H9 (cell line): ENCODE measurements around the gene CACNA2D3. TPM values are rescaled to one million over a fixed set of nuclear protein-coding genes. Genes with fewer than 3 reads are reported as not detected.

Experiments used
- DNase-seq: peaks from one replicate; pipeline ENCODE4 v3.0.0-alpha.2; 2017
- H2AFZ ChIP-seq: one replicate; pipeline ENCODE4 v1.6.1; 2013; ENCODE audit warnings: mild to moderate bottlenecking, low read length, control low read depth, moderate library complexity
- H2AK5ac ChIP-seq: 2 replicates; pipeline ENCODE4 v1.6.1; 2013; ENCODE audit warnings: low read length, control low read depth, mixed read lengths; ENCODE audit not compliant: insufficient read length
- H2BK120ac ChIP-seq: one replicate; pipeline ENCODE4 v1.6.1; 2013; ENCODE audit warnings: low read depth, mild to moderate bottlenecking, low read length, control low read depth, inconsistent platforms; ENCODE audit not compliant: poor library complexity, severe bottlenecking
- H2BK12ac ChIP-seq: 2 replicates; pipeline ENCODE4 v1.6.1; 2013; ENCODE audit warnings: low read length, control low read depth, mixed read lengths, low read depth; ENCODE audit not compliant: insufficient read length
- H2BK15ac ChIP-seq: 2 replicates; pipeline ENCODE4 v1.6.1; 2013; ENCODE audit warnings: low read depth, low read length, control low read depth
- H2BK20ac ChIP-seq: one replicate; pipeline ENCODE4 v1.6.1; 2013; ENCODE audit warnings: low read depth, mild to moderate bottlenecking, low read length, control low read depth, inconsistent platforms; ENCODE audit not compliant: poor library complexity, severe bottlenecking
- H2BK5ac ChIP-seq: 2 replicates; pipeline ENCODE4 v1.6.1; 2013; ENCODE audit warnings: low read length, control low read depth, mixed read lengths; ENCODE audit not compliant: insufficient read length
- H3K14ac ChIP-seq: 2 replicates; pipeline ENCODE4 v1.6.1; 2013; ENCODE audit warnings: low read length, control low read depth; ENCODE audit not compliant: insufficient read depth
- H3K18ac ChIP-seq: 2 replicates; pipeline ENCODE4 v1.6.1; 2013; ENCODE audit warnings: low read depth, mild to moderate bottlenecking, mixed read lengths, low read length, control low read depth; ENCODE audit not compliant: insufficient read length
- H3K23ac ChIP-seq: 2 replicates; pipeline ENCODE4 v1.6.1; 2013; ENCODE audit warnings: low read length, control low read depth, mixed read lengths, low read depth; ENCODE audit not compliant: insufficient read length
- H3K23me2 ChIP-seq: 2 replicates; pipeline ENCODE4 v1.6.1; 2013; ENCODE audit warnings: low read depth, mild to moderate bottlenecking, mixed read lengths, low read length, control low read depth; ENCODE audit not compliant: insufficient read length, poor library complexity, severe bottlenecking
- H3K27ac ChIP-seq: 2 replicates; pipeline ENCODE4 v1.5.1; 2013; ENCODE audit warnings: low read length, control low read depth, mixed read lengths, low read depth; ENCODE audit not compliant: insufficient read length
- H3K27me3 ChIP-seq: 2 replicates; pipeline ENCODE4 v1.6.1; 2013; ENCODE audit warnings: low read length, control low read depth, inconsistent platforms; ENCODE audit not compliant: insufficient read depth
- H3K4ac ChIP-seq: 2 replicates; pipeline ENCODE4 v1.6.1; 2013; ENCODE audit warnings: low read depth, mild to moderate bottlenecking, control low read depth, inconsistent platforms, low read length, moderate library complexity
- H3K4me1 ChIP-seq: 2 replicates; pipeline ENCODE4 v1.6.1; 2013; ENCODE audit warnings: low read length, control low read depth, inconsistent platforms; ENCODE audit not compliant: insufficient read depth
- H3K4me2 ChIP-seq: 2 replicates; pipeline ENCODE4 v1.6.1; 2013; ENCODE audit warnings: low read length, control low read depth, mixed read lengths; ENCODE audit not compliant: insufficient read length, insufficient read depth
- H3K56ac ChIP-seq: 2 replicates; pipeline ENCODE4 v1.6.1; 2013; ENCODE audit warnings: low read depth, mild to moderate bottlenecking, mixed read lengths, low read length, control low read depth; ENCODE audit not compliant: insufficient read length
- H3K79me1 ChIP-seq: 2 replicates; pipeline ENCODE4 v1.6.1; 2013; ENCODE audit warnings: low read depth, mild to moderate bottlenecking, moderate library complexity, low read length, control low read depth, inconsistent platforms; ENCODE audit not compliant: insufficient read depth, poor library complexity, severe bottlenecking
- H3K79me2 ChIP-seq: 2 replicates; pipeline ENCODE4 v1.6.1; 2013; ENCODE audit warnings: low read length, control low read depth, inconsistent platforms; ENCODE audit not compliant: insufficient read depth
- H3K9ac ChIP-seq: 2 replicates; pipeline ENCODE4 v1.6.1; 2013; ENCODE audit warnings: low read length, control low read depth, mixed read lengths; ENCODE audit not compliant: insufficient read length; ENCODE audit errors: extremely low read depth
- H3K9me3 ChIP-seq: one replicate; pipeline ENCODE4 v1.6.1; 2013; ENCODE audit warnings: low read depth, low read length, inconsistent platforms; ENCODE audit not compliant: control insufficient read depth
- H3T11ph ChIP-seq: one replicate; pipeline ENCODE4 v1.6.1; 2013; ENCODE audit warnings: mild to moderate bottlenecking, low read length, control low read depth, inconsistent platforms
- H4K20me1 ChIP-seq: one replicate; pipeline ENCODE4 v1.6.1; 2013; ENCODE audit not compliant: control insufficient read depth, insufficient read length, insufficient read depth
- H4K5ac ChIP-seq: 2 replicates; pipeline ENCODE4 v1.6.1; 2013; ENCODE audit warnings: low read depth, mild to moderate bottlenecking, mixed read lengths, low read length, control low read depth; ENCODE audit not compliant: insufficient read length
- H4K8ac ChIP-seq: replicated peaks from 2 replicates; pipeline ENCODE4 v1.6.1; 2013; ENCODE audit warnings: low read length, control low read depth, mixed read lengths, low read depth; ENCODE audit not compliant: insufficient read length
- H4K91ac ChIP-seq: 2 replicates; pipeline ENCODE4 v1.6.1; 2013; ENCODE audit warnings: low read depth, mild to moderate bottlenecking, moderate library complexity, mixed read lengths, low read length, control low read depth; ENCODE audit not compliant: insufficient read length
- H3K27ac Mint-ChIP-seq, 3 experiments: 2 replicates in 2 of 3; 3 replicates in 1 of 3; pipeline ENCODE4 v1.8.0; 2020 to 2021; ENCODE audit warnings: mixed read lengths in 3 of 3, mild to moderate bottlenecking in 1 of 3, moderate library complexity in 1 of 3
- H3K27me3 Mint-ChIP-seq: 2 replicates; pipeline ENCODE4 v1.8.0; 2021; ENCODE audit warnings: low read depth, mild to moderate bottlenecking, moderate library complexity, mixed read lengths
- H3K36me3 Mint-ChIP-seq, 3 experiments: 2 replicates in 2 of 3; 3 replicates in 1 of 3; pipeline ENCODE4 v1.8.0; 2020 to 2021; ENCODE audit warnings: low read depth in 3 of 3, mixed read lengths in 3 of 3; ENCODE audit not compliant: insufficient read depth in 1 of 3
- H3K4me1 Mint-ChIP-seq, 2 experiments: 2 replicates each; pipeline ENCODE4 v1.8.0; 2020; ENCODE audit warnings: mixed read lengths in 2 of 2
- H3K4me3 Mint-ChIP-seq, 2 experiments: 2 replicates in 1 of 2; 3 replicates in 1 of 2; pipeline ENCODE4 v1.8.0; 2020 to 2021; ENCODE audit warnings: mild to moderate bottlenecking in 2 of 2, mixed read lengths in 2 of 2, moderate library complexity in 1 of 2
- H3K9me3 Mint-ChIP-seq, 2 experiments: 2 replicates in 1 of 2; 3 replicates in 1 of 2; pipeline ENCODE4 v1.8.0; 2020; ENCODE audit warnings: mild to moderate bottlenecking in 2 of 2, mixed read lengths in 2 of 2, moderate library complexity in 1 of 2
- WGBS: extraction: QIAGEN DNeasy Blood & Tissue Kit; methylation state at CpG from one replicate; pipeline ENCODE4 v1.1.7; 2013; ENCODE audit warnings: missing lambda C conversion rate, low lambda C conversion rate, mixed read lengths; ENCODE audit not compliant: insufficient read length; ENCODE audit errors: extremely low coverage; 5-methylcytosine and 5-hydroxymethylcytosine counted together
- total RNA-seq: library from RNA; stranded (reverse); gene quantifications from 2 replicates; pipeline ENCODE4 v1.2.1, GENCODE V29; 2021
- TF ChIP-seq, protein P1 (sequence below): fragments of 200-600 bp; sonication (generic); conservative IDR thresholded peaks from 3 replicates; pipeline ENCODE4 v1.8.0; 2021; ENCODE audit warnings: antibody characterized with exemption, mild to moderate bottlenecking

The CACNA2D3 gene
- total RNA-seq, 1 experiment from 2014 or later = 3.2 TPM

DNA sequence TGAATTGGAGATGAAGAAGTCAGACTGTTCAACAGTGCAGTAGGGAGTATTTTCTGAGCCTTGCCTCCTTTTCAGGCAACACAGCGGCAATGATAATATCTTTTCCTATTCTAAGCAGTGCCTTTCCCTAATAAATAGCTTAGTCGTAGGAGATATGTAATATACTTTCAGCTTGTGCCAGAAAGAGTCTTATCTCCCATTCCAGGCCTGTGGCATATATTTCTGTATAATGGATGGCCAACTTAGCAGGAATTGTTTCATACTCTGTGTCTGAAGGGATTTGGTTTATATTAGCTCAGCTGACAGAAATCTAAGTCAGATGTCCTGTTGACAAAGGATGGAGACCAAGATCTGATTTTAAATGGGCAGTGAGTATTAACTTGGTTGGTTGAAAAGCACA is 397.1 kb downstream of the CACNA2D3 start:
- no peak overlapping the region for H4K91ac ChIP-seq
- H3K79me2 ChIP-seq = no peaks in the 10 kb centered on the region
- H4K8ac ChIP-seq = no peak overlapping the region
- H2BK20ac ChIP-seq = no peak overlapping the region
- no peak overlapping the region for H3T11ph ChIP-seq
- no peak for DNase-seq
- no peak overlapping the region for H2BK5ac ChIP-seq
- H3K56ac ChIP-seq = no peak overlapping the region
- no peak overlapping the region for H3K23ac ChIP-seq
- H3K9ac ChIP-seq = no peak overlapping the region
- Mint-ChIP-seq H3K4me3 (no peak overlapping the region), H3K9me3 (no peaks in the 10 kb centered on the region), H3K36me3 (no peaks in the 10 kb centered on the region), H3K27ac (no peak overlapping the region), H3K27me3 (peaks cover 4% of the 10 kb centered on the region), H3K4me1 (peaks cover 0 to 2% of the 10 kb centered on the region in 2 experiments; a peak in 1 of 4 replicates)
- no peak overlapping the region for H3K27ac ChIP-seq
- no peaks in the 10 kb centered on the region for H3K4me1 ChIP-seq
- H3K14ac ChIP-seq = no peak overlapping the region
- no peak overlapping the region for H3K18ac ChIP-seq
- H3K27me3 ChIP-seq = no peaks in the 10 kb centered on the region
- H2BK12ac ChIP-seq = no peak overlapping the region
- H2BK15ac ChIP-seq = no peak overlapping the region
- TF ChIP-seq, protein P1, sequence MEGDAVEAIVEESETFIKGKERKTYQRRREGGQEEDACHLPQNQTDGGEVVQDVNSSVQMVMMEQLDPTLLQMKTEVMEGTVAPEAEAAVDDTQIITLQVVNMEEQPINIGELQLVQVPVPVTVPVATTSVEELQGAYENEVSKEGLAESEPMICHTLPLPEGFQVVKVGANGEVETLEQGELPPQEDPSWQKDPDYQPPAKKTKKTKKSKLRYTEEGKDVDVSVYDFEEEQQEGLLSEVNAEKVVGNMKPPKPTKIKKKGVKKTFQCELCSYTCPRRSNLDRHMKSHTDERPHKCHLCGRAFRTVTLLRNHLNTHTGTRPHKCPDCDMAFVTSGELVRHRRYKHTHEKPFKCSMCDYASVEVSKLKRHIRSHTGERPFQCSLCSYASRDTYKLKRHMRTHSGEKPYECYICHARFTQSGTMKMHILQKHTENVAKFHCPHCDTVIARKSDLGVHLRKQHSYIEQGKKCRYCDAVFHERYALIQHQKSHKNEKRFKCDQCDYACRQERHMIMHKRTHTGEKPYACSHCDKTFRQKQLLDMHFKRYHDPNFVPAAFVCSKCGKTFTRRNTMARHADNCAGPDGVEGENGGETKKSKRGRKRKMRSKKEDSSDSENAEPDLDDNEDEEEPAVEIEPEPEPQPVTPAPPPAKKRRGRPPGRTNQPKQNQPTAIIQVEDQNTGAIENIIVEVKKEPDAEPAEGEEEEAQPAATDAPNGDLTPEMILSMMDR = no peak
- no peaks in the 10 kb centered on the region for H4K20me1 ChIP-seq
- no peak overlapping the region for H3K4me2 ChIP-seq
- H2AFZ ChIP-seq = no peak overlapping the region
- no peak overlapping the region for H4K5ac ChIP-seq
- no peaks in the 10 kb centered on the region for H3K23me2 ChIP-seq
- no peak overlapping the region for H2AK5ac ChIP-seq
- H3K9me3 ChIP-seq = no peaks in the 10 kb centered on the region
- no peak overlapping the region for H3K4ac ChIP-seq
- H2BK120ac ChIP-seq = no peak overlapping the region
- no peaks in the 10 kb centered on the region for H3K79me1 ChIP-seq
- WGBS = no CpG with 5 or more reads among the region's 2 CpGs
